Activated CD4-positive, alpha-beta T cell treated with anti-CD3 and anti-CD28 coated beads, Interleukin-10, Interleukin-2, amounts not matched to agents 100 ng/mL and 50 ng/mL, durations not matched to agents 16 hours and 8 hours (primary cell): ENCODE data around the gene TP53I11.

ENCODE experiments used
- DNase-seq: peaks from one replicate; pipeline ENCODE4 v3.0.0-alpha.2; 2020

TP53I11 gene

GRCh38 chr11:44955015-44955738 is 4.5 kb upstream of the TP53I11 start:
- DNase-seq, result peak; percentile 31

GRCh38 chr11:44954051-44954906 is 3.6 kb upstream of the TP53I11 start:
- DNase-seq, result no peak

- DNase-seq, result no peak
Observed at GRCh38 chr11:44952500-44953260, 2.0 kb upstream of the TP53I11 start.

- no peak for DNase-seq
Observed at GRCh38 chr11:44952082-44952481, 1.4 kb upstream of the TP53I11 start.

GRCh38 chr11:44950031-44950624 is 555 bp downstream of the TP53I11 start:
- no peak for DNase-seq

- no peak for DNase-seq
Observed at GRCh38 chr11:44949160-44950030, 1.3 kb downstream of the TP53I11 start.

- DNase-seq, result no peak
Observed at GRCh38 chr11:44948155-44948554, 2.5 kb downstream of the TP53I11 start.

GRCh38 chr11:44947114-44947513 is 3.6 kb downstream of the TP53I11 start:
- DNase-seq, result no peak

- no peak for DNase-seq
Observed at GRCh38 chr11:44946263-44946662, 4.4 kb downstream of the TP53I11 start.

GRCh38 chr11:44945666-44946065 is 5.0 kb downstream of the TP53I11 start:
- no peak for DNase-seq

GRCh38 chr11:44944853-44945235 is 5.8 kb downstream of the TP53I11 start:
- no peak for DNase-seq

GRCh38 chr11:44944181-44944852 is 6.4 kb downstream of the TP53I11 start:
- no peak for DNase-seq

GRCh38 chr11:44943696-44944095 is 7.0 kb downstream of the TP53I11 start:
- no peak for DNase-seq

GRCh38 chr11:44943118-44943517 is 7.6 kb downstream of the TP53I11 start:
- peak; percentile 12 for DNase-seq

GRCh38 chr11:44942029-44942955 is 8.4 kb downstream of the TP53I11 start:
- DNase-seq, result no peak

GRCh38 chr11:44941259-44942021 is 9.2 kb downstream of the TP53I11 start:
- DNase-seq, result no peak

- no peak for DNase-seq
Observed at GRCh38 chr11:44940835-44941234, 9.8 kb downstream of the TP53I11 start.

GRCh38 chr11:44940404-44940803 is 10.3 kb downstream of the TP53I11 start:
- DNase-seq, result no peak

GRCh38 chr11:44939673-44940395 is 10.8 kb downstream of the TP53I11 start:
- DNase-seq, result no peak
